ENCODE results near the gene C17orf75.

DNA sequence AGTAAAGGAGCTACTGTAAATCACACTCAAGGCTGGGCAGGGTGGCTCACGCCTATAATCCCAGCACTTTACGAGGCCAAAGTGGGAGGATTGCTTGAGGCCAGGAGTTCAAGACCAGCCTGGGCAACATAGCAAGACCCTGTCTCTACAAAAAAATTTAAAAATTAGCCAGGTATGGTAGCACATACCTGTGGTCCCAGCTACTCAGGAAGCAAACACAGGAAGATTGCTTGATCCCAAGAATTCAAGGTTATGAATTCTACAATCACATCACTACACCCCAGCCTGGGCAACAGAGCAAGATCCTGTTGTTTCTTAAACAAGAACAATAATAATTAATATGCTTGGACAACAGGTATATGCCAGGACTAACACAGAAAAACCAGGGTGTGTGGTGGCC is 63.2 kb downstream of the C17orf75 start:
- TF ChIP-seq, protein P1, sequence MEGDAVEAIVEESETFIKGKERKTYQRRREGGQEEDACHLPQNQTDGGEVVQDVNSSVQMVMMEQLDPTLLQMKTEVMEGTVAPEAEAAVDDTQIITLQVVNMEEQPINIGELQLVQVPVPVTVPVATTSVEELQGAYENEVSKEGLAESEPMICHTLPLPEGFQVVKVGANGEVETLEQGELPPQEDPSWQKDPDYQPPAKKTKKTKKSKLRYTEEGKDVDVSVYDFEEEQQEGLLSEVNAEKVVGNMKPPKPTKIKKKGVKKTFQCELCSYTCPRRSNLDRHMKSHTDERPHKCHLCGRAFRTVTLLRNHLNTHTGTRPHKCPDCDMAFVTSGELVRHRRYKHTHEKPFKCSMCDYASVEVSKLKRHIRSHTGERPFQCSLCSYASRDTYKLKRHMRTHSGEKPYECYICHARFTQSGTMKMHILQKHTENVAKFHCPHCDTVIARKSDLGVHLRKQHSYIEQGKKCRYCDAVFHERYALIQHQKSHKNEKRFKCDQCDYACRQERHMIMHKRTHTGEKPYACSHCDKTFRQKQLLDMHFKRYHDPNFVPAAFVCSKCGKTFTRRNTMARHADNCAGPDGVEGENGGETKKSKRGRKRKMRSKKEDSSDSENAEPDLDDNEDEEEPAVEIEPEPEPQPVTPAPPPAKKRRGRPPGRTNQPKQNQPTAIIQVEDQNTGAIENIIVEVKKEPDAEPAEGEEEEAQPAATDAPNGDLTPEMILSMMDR (IDR thresholded peaks at IDR 0.05) = no peak
- TF ChIP-seq EZH2 (IDR thresholded peaks at IDR 0.05; ENCODE audit: borderline replicate concordance, insufficient read depth, low read depth, low read length, poor library complexity, severe bottlenecking) = no peak
